ENCODE results near the gene CCNQ. TPM values are rescaled to one million over a fixed set of nuclear protein-coding genes. Genes with fewer than 3 reads are reported as not detected.

The CCNQ gene
- total and polyA plus RNA-seq, 2 of the 8 experiments (the other 6 are each of a cell fraction or from before 2014, with no cell fraction given): 16.6 to 32.1 TPM

DNA sequence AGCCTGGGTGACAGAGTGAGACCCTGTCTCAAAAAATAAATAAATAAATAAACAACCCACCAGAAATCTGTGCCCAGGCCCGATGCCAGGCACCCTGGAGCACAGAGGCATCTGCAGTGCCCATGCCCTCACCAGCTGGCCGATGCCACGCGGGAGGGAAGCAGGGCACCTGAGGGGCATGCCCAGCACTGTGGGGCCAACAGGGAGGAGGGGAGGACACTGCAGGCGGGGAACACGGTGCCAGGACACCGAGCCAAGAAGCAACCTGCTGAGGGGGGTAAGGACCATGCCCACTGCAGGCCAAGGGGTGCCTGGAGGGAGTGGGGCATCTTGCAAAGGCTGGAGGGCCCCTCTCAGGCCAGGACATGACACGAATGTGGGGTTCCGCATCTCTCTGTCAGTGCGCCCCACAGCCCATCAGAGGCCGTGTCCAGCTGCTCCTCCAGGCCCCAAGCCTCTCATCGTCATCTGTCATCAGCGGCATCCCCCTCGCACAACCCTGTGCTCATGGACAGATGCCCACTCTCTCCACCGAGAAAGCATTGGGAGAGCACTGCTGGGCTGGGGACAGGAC, 34.8 kb upstream of the CCNQ start:
- no peaks in the 10 kb centered on the region for H4K20me1 ChIP-seq (replicated peaks in 1 of 2; ENCODE audit: control insufficient read depth in 1 of 2, insufficient read depth in 2 of 2, low read length in 2 of 2)
- DNase-seq (ENCODE audit: low read depth in 1 of 2, low spot score in 2 of 2) (no peak), FAIRE-seq (no peak)
- no peak overlapping the region for H2BK120ac ChIP-seq (replicated peaks; ENCODE audit: low read depth, low read length)
- no peak overlapping the region for H2BK12ac ChIP-seq (ENCODE audit: low read depth, low read length)
- no peak overlapping the region for H3K14ac ChIP-seq (ENCODE audit: insufficient read length)
- H2AFZ ChIP-seq (ENCODE audit: low read length): no peak overlapping the region
- no peaks in the 10 kb centered on the region for H3K23me2 ChIP-seq (ENCODE audit: low read depth, low read length)
- no peak overlapping the region for H3K27ac ChIP-seq (ENCODE audit: low read depth, low read length)
- TF ChIP-seq SAP30 (IDR thresholded peaks at IDR 0.05; ENCODE audit: insufficient read depth, insufficient replicate concordance, low read length): no peak
- TF ChIP-seq, protein P1, sequence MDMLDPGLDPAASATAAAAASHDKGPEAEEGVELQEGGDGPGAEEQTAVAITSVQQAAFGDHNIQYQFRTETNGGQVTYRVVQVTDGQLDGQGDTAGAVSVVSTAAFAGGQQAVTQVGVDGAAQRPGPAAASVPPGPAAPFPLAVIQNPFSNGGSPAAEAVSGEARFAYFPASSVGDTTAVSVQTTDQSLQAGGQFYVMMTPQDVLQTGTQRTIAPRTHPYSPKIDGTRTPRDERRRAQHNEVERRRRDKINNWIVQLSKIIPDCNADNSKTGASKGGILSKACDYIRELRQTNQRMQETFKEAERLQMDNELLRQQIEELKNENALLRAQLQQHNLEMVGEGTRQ (IDR thresholded peaks at IDR 0.05; ENCODE audit: low read length): no peak
- TF ChIP-seq KDM1A (IDR thresholded peaks at IDR 0.05; ENCODE audit: borderline replicate concordance, low read length): no peak
- TF ChIP-seq SUZ12 (IDR thresholded peaks at IDR 0.05; ENCODE audit: low read length): no peak
- no peak overlapping the region for H4K91ac ChIP-seq (replicated peaks; ENCODE audit: insufficient read length, low read length)
- no peak overlapping the region for H3K9ac ChIP-seq (replicated peaks in 1 of 4; ENCODE audit: extremely low read depth in 1 of 4, low read depth in 3 of 4, low read length in 3 of 4)
- no peak overlapping the region for H2BK5ac ChIP-seq (ENCODE audit: low read depth, low read length)
- no peaks in the 10 kb centered on the region for H3K79me2 ChIP-seq (ENCODE audit: control insufficient read depth in 1 of 2, insufficient read depth in 2 of 2, low read length in 2 of 2)
- H3K23ac ChIP-seq (ENCODE audit: insufficient read length): no peak overlapping the region
- H3K9me3 ChIP-seq (ENCODE audit: insufficient read depth in 2 of 2, low read depth in 1 of 2, low read length in 1 of 2): no peaks in the 10 kb centered on the region
- no peak overlapping the region for H2BK15ac ChIP-seq (ENCODE audit: low read length)
- no peaks in the 10 kb centered on the region for H3K4me1 ChIP-seq (replicated peaks in 1 of 4; ENCODE audit: control insufficient read depth in 3 of 4, insufficient read depth in 4 of 4, low read length in 3 of 4)
- no peaks in the 10 kb centered on the region for H3K27me3 ChIP-seq (replicated peaks in 1 of 4; ENCODE audit: control insufficient read depth in 3 of 4, extremely low read depth in 1 of 4, insufficient read depth in 3 of 4, low read length in 3 of 4)
- ChIA-PET POLR2A (ENCODE audit: partially characterized antibody) (no interaction called here), CTCF (ENCODE audit: partially characterized antibody) (no interaction called here)
- no peak overlapping the region for H3K4me2 ChIP-seq (ENCODE audit: insufficient read depth in 1 of 2, low read depth in 2 of 2, low read length in 2 of 2)
- no peak overlapping the region for H3K18ac ChIP-seq (ENCODE audit: extremely low read depth, low read length)
- H3K79me1 ChIP-seq (ENCODE audit: low read depth, low read length): no peaks in the 10 kb centered on the region
- H3K56ac ChIP-seq (replicated peaks; ENCODE audit: insufficient read length, low read depth, low read length): no peak overlapping the region
- no peak overlapping the region for H3K4ac ChIP-seq (replicated peaks; ENCODE audit: insufficient read length, low read depth, low read length)
- no peak overlapping the region for H3K4me3 ChIP-seq (ENCODE audit: extremely low read depth in 1 of 4, insufficient read depth in 2 of 4, low read depth in 3 of 4, low read length in 4 of 4)
- no peak overlapping the region for H2BK20ac ChIP-seq (ENCODE audit: low read length)
- H2AK5ac ChIP-seq (ENCODE audit: low read depth, low read length): no peak overlapping the region
- no peaks in the 10 kb centered on the region for H3K36me3 ChIP-seq (ENCODE audit: control insufficient read depth in 2 of 4, insufficient read depth in 4 of 4, low read length in 3 of 4)
- no peak overlapping the region for H4K8ac ChIP-seq (ENCODE audit: extremely low read depth, insufficient read depth, low read length)
- no peak overlapping the region for H4K5ac ChIP-seq (ENCODE audit: insufficient read length, low read depth, low read length)
- WGBS, 2 experiments (ENCODE audit: extremely low coverage in 1 of 2, insufficient coverage in 1 of 2, insufficient read length in 1 of 2, insufficient replicate concordance in 2 of 2, low coverage in 1 of 2, low lambda C conversion rate in 2 of 2, missing lambda C conversion rate in 1 of 2): 98% methylated on average over 7 of the region's 15 CpGs; no CpG with 5 or more reads in 1 of the 2 experiments

All from H1 (cell line).